ENCODE measurements around the gene CYP46A1.
"Not testable (repeated sequence)": the region's sequence is repeated elsewhere in the genome, so short reads cannot be mapped to it uniquely, and the experiment has no call there.

Gene CYP46A1

GRCh38 chr14:99683619-99684409, at the start of gene CYP46A1:
Gene CYP46A1 (plus strand): TSS chr14:99684298. CDS start chr14:99684418, 120 bp downstream.
- in situ Hi-C loops (cut with MboI; ENCODE audit: low pct_unique_long_range_greater_than_20kb, low sequenced_read_pairs), result no loop called here
- peak; percentile 97 for DNase-seq

GRCh38 chr14:99634443-99634842, 49.7 kb upstream of the CYP46A1 start:
- in situ Hi-C loops (cut with MboI; ENCODE audit: low pct_unique_long_range_greater_than_20kb, low sequenced_read_pairs), result no loop called here

DNA sequence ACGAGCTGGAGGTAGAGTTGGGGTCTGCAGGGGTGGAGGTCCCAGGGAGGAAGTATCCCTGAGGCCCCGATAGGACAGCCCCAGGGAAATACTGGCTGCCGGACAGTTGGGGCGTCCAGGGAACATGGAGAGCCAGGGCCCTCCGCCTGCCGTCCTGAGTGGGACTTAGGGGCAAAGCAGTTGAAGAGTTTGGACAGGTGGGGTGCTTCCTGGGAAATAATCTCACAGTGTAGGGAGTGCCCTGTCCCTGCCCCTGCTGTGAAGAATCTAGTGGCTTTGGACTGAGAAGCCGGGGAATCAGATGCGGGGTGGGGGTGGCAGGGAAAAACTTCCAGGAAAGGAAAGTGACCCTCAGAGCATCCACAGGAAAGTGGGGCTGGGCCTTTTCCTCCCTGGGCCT, 49.0 kb upstream of the CYP46A1 start:
- in situ Hi-C loops (cut with MboI; ENCODE audit: low pct_unique_long_range_greater_than_20kb, low sequenced_read_pairs), result no loop called here
- no peak for DNase-seq

More at GRCh38 chr14:99634443-99634842, 49.7 kb upstream of the CYP46A1 start:
- no peak for DNase-seq

GRCh38 chr14:99636487-99636886, 47.6 kb upstream of the CYP46A1 start:
- in situ Hi-C loops (cut with MboI; ENCODE audit: low pct_unique_long_range_greater_than_20kb, low sequenced_read_pairs), result no loop called here
- peak; percentile 60 for DNase-seq

GRCh38 chr14:99637624-99638023, 46.5 kb upstream of the CYP46A1 start:
- in situ Hi-C loops (cut with MboI; ENCODE audit: low pct_unique_long_range_greater_than_20kb, low sequenced_read_pairs), result no loop called here

DNA sequence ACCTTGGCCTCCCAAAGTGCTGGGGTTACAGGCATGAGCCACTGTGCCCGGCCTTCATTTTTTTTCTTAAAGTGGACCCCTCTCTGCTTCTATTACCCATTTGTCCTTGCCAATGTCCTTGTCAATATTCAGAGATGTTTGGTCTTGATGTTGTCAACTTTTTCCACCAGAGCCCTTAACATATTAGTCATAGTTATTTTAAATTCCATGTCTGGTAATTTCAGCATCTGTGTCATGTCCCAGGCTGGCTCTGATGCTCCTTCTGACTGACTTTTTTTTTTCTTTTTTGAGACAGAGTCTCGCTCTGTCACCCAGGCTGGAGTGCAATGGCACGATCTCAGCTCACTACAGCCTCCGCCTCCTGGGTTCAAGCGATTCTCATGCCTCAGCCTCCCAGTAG, 41.3 kb upstream of the CYP46A1 start:
- in situ Hi-C loops (cut with MboI; ENCODE audit: low pct_unique_long_range_greater_than_20kb, low sequenced_read_pairs); DNase-seq: not testable (repeated sequence)

More at GRCh38 chr14:99637624-99638023, 46.5 kb upstream of the CYP46A1 start:
- no peak for DNase-seq

DNA sequence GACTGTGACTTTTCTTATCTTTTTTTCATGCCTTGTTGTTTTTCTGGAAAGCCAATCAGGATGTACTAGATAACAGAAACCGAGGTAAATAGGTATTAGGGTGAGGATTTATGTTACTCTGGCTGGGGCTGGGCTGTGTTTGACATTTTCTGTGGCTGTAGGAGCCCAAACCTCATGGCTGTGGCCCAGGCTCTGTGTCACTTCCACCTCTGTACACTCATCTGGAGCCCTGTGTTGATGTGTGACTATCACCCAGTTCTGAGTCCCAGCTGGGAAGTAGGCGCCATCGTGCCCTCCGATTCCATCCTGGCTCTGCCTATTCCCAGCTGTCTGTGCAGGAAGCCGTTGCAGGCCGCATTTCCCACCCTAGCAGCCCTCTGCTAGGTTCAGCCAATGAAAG, 40.8 kb upstream of the CYP46A1 start:
- in situ Hi-C loops (cut with MboI; ENCODE audit: low pct_unique_long_range_greater_than_20kb, low sequenced_read_pairs), result no loop called here
- peak; percentile 43 for DNase-seq

GRCh38 chr14:99644035-99644587, 40.0 kb upstream of the CYP46A1 start:
- in situ Hi-C loops (cut with MboI; ENCODE audit: low pct_unique_long_range_greater_than_20kb, low sequenced_read_pairs), result no loop called here
- DNase-seq, result no peak

DNA sequence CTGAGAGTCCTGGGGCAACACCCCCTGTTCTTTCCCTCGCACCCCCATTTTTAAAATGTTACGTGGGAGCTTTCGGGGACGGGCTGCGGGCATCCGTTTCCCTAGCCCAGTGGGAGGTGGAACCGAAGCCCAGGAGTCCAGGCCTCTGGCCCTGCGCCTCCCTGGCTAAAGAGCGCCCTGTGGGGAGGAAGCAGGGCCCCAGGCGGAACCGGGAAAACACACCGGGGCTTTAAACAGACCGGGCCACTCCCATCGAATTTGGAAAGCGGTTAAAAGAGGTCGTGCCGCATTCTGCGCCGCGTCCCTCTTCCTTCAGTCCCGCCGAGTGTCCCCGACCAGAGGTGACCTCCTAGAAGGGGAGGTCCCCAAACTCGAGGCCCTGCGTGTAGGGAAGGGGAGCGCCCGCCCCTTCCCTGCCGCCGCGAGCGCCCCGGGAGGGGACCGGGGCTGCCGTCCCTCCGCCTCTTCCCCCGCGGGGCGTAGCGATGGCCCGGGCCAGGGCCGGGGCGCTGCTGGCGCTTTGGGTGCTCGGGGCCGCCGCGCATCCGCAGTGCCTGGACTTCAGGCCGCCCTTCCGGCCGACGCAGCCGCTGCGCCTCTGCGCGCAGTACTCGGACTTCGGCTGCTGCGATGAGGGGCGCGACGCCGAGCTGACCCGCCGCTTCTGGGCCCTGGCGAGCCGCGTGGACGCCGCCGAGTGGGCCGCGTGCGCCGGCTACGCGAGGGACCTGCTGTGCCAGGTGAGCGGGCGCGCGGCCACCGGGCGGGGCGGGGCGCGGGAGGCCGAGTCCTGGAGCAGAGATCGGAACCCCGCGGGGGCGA, 39.2 kb upstream of the CYP46A1 start, which contains the start of gene HHIPL1:
TSS of gene HHIPL1 (plus strand) at position 407 of the 822 bp plus-strand sequence. CDS start at position 486, 79 bp downstream.
- DNase-seq, result no peak
- in situ Hi-C loops (cut with MboI; ENCODE audit: low pct_unique_long_range_greater_than_20kb, low sequenced_read_pairs), result no loop called here

DNA sequence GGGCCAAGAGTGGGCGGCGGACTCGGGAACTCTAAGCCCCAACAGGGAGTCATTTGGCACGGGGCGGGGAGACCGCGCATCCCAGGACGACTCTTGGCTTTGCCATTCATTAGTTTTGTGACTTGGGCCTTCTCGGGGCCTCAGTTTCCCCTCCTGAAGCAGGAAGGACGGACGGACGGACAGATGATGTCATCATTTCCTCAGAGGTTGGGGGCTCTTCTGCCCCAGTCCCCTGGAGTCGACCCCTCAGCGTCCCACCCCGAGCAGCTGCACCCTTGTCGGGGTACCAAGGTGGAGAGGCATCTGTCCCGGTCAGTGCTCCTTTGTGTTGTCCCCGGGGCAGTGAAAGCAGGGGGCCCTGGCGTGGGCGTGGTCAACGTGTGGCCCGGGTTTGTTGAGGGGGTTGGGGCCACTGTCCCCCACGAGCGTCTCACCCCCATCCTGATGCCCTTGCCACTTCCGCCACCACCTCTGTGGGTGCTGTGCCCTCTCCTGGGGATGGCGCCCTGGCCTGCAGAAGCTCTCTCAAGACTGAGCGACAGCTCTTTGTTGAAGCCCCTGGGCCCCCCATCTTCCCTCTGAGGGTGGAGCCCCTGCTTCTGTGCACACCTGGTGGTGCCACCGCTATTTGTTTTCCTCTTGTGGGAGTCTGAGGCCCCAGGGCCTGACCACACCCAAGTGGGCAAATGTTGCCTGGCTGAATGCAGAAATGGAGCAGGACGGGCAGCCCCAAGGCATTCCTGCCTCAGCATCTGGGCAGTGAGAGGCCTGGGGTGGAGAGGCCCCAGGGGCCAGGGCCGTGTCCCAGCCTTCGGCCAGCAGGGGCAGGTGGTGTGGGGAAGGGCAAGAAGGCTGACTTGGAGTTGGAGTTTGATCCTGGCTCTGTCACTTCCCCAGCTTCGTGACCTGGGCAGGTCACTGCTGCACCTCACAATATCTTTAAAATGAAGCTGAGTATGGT, 38.3 kb upstream of the CYP46A1 start:
- no peak for DNase-seq
- in situ Hi-C loops (cut with MboI; ENCODE audit: low pct_unique_long_range_greater_than_20kb, low sequenced_read_pairs), result no loop called here

DNA sequence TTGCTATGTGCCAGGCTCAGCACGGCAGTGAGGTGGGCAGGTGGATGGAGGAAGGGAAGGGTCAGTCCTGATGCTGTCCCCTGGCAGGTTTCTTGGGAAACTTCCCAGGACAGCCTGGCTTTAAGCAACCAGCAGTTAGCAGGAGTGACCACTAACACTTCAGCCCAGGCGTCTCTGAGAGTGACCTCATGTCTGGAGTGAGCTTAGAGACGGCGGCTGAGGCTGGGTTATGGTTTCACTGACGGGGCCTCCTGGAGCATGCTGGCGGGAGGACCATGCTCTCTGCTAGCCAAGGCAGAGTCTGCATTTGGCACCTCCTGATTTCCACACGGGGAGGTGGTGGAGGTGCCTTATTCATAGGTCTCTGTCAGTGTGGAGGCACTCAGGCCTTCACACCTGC, 36.7 kb upstream of the CYP46A1 start:
- in situ Hi-C loops (cut with MboI; ENCODE audit: low pct_unique_long_range_greater_than_20kb, low sequenced_read_pairs), result no loop called here
- no peak for DNase-seq

- in situ Hi-C loops (cut with MboI; ENCODE audit: low pct_unique_long_range_greater_than_20kb, low sequenced_read_pairs), result no loop called here
- no peak for DNase-seq
Measured at GRCh38 chr14:99648027-99648784, 35.9 kb upstream of the CYP46A1 start.

DNA sequence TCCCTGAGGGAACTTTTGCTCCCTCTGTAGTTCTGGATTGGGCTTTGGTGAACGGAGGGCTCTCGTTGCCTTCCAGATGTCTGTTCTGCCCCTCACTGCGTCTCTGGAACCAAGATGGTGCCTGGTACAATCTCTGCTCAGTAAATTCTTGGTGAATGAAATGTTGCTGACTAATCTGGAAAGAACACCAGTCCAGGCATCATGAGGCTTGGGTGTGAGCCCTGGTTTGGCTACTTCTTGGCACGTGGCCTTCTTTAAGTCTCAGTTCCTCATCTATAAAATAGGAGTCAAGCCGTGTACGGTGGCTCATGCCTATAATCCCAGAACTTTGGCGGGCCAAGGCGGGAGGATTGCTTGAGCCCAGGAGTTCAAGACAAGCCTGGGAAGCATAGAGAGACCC, 34.9 kb upstream of the CYP46A1 start:
- DNase-seq, result no peak
- in situ Hi-C loops (cut with MboI; ENCODE audit: low pct_unique_long_range_greater_than_20kb, low sequenced_read_pairs), result no loop called here

DNA sequence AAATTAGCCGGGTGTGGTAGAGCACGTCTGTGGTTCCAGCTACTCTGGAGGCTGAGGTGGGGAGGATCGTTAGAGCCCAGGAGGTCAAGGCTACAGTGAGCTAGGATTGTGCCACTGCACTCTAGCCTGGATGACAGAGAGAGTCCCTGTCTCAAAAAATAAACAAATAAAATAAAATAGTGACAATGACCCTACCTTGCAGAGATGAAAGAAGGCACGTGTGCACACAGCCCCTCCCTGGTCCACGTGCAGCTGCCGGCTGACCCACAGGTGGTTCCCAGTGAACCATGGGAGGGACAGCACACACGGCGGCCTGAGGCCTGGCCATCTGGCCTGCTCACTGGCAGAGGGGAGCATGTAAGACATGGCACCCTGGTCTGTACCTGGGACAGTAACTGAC, 34.5 kb upstream of the CYP46A1 start:
- in situ Hi-C loops (cut with MboI; ENCODE audit: low pct_unique_long_range_greater_than_20kb, low sequenced_read_pairs), result no loop called here
- no peak for DNase-seq

DNA sequence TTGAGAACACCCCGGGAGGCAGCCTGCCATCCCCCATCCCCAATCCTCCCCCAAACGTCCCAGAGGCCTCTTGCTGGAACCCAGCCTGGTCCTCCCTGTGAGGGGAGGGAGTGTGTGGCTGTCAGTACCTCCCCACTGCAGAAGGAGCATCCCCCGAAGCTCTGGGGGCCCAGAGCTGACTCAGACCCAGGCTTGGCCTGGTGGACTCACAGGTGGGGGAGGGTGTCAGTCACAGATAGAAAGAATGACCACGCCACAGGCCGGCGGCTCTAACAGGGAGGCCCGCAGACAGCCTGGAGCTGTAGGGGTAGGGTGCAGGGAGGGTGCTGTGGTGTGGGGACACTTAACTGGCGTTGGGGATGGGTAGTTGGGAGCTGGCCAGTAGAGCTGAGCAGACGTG, 33.9 kb upstream of the CYP46A1 start:
- no peak for DNase-seq
- in situ Hi-C loops (cut with MboI; ENCODE audit: low pct_unique_long_range_greater_than_20kb, low sequenced_read_pairs), result no loop called here

DNA sequence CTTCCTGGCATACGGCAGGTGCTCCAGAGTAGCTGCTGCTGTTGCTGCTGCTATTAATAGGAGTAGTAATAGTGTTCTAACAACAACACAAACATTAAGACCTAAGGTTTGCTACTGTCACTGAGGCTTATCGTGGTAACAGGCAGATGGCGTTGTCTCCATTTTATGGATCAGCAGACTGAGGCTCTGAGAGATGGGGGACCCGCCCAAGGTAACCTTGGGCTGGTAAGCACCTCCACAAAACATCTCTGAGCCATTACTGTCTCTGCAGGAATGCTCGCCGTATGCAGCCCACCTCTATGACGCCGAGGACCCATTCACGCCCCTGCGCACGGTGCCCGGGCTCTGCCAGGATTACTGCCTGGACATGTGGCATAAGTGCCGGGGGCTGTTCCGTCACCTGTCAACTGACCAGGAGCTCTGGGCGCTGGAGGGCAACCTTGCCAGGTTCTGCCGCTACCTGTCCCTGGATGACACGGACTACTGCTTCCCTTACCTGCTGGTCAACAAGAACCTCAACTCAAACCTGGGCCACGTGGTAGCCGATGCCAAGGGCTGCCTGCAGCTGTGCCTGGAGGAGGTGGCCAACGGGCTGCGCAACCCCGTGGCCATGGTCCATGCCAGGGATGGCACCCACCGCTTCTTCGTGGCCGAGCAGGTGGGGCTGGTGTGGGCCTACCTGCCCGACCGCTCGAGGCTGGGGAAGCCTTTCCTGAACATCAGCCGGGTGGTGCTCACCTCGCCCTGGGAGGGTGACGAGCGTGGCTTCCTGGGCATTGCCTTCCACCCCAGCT, 31.9 kb upstream of the CYP46A1 start:
- DNase-seq, result no peak
- in situ Hi-C loops (cut with MboI; ENCODE audit: low pct_unique_long_range_greater_than_20kb, low sequenced_read_pairs), result no loop called here

DNA sequence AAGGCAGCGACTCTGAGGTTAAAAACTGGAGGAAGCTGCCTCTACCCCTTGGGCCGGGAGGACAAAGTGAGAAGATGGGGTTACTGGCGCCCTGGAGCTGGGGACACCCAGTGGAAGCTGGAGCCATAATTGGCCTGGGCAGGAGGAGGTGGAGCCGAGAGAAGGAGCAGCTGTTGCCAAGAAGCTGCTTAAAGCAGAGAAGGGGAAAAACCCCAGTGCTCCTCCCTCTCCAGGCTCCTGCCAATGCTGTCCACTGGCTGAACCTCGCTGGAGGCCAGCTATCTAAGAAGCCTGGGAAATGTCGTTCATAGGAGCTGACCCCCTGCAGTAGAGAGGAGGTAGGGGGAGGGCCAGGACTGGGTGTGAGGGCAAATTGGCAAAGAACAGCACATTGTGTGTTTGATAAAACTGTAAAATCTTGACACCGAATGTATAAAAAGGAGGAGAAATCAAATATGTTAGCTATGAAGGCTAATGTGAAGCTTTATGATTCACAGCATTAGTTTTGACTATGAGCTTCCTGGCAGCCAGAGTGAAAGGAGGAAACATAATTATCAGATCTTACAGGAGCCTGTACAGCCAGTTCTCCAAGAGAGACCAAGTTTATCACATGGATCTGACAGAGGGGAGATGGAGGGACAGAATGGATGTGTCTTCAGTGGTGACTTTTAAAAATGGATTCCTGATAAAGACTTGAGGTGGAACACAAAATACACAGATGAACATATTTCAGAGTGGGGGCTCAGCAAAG, 29.7 kb upstream of the CYP46A1 start:
- in situ Hi-C loops (cut with MboI; ENCODE audit: low pct_unique_long_range_greater_than_20kb, low sequenced_read_pairs), result no loop called here
- no peak for DNase-seq
